NB4 (cell line): ENCODE measurements around the gene NSMF.

Source experiments
- DNase-seq: peaks from one replicate; pipeline ENCODE4 v3.0.0; 2010; ENCODE audit warnings: low read depth
- H3K4me3 ChIP-seq: one replicate; pipeline ENCODE4 v1.5.1; 2011; ENCODE audit warnings: mild to moderate bottlenecking, low read depth, low read length, moderate library complexity
- CTCF ChIP-seq: IDR thresholded peaks from one replicate; pipeline ENCODE4 v1.5.1; 2012; ENCODE audit warnings: low read depth, low read length
- MAX ChIP-seq: IDR thresholded peaks from 2 replicates; pipeline ENCODE4 v1.6.1; 2011; ENCODE audit warnings: low read depth, low read length
- MYC ChIP-seq: IDR thresholded peaks from 2 replicates; pipeline ENCODE4 v1.6.1; 2011; ENCODE audit warnings: low read depth, low read length
- POLR2A ChIP-seq: IDR thresholded peaks from 2 replicates; pipeline ENCODE4 v1.6.1; 2011; ENCODE audit warnings: mild to moderate bottlenecking; ENCODE audit not compliant: insufficient read length; ENCODE audit errors: extremely low read depth

Gene NSMF

GRCh38 chr9:137460363-137461315 lies 1.5 kb upstream of the NSMF start:
- TF ChIP-seq MAX (no peak), MYC (no peak), CTCF (no peak), POLR2A (no peak)
- no peak for DNase-seq
- H3K4me3 ChIP-seq, result no peak overlapping the region

- no peak for TF ChIP-seq POLR2A
- no peak for TF ChIP-seq MYC
- no peak for TF ChIP-seq CTCF
- TF ChIP-seq MAX, result no peak
- no peak for DNase-seq
- no peak overlapping the region for H3K4me3 ChIP-seq
These were observed 648 bp upstream of the NSMF start for GRCh38 chr9:137459601-137460362.

- peak overlapping the region; percentile 55 for H3K4me3 ChIP-seq
- TF ChIP-seq POLR2A (no peak), MAX (no peak), MYC (no peak), CTCF (no peak)
- DNase-seq, result peak; percentile 39
These were observed 661 bp downstream of the NSMF start for GRCh38 chr9:137458194-137459151.

- no peak overlapping the region for H3K4me3 ChIP-seq
- no peak for DNase-seq
- TF ChIP-seq MYC (no peak), POLR2A (no peak), CTCF (no peak), MAX (no peak)
These were observed 1.5 kb downstream of the NSMF start for GRCh38 chr9:137457406-137458193.

GRCh38 chr9:137456864-137457405 lies 2.2 kb downstream of the NSMF start:
- TF ChIP-seq CTCF (no peak), MYC (no peak), POLR2A (no peak), MAX (no peak)
- H3K4me3 ChIP-seq, result no peak overlapping the region
- no peak for DNase-seq
